GM18907 (cell line): ENCODE results near the gene LIN7B.
A peak's percentile ranks its signal among the peaks of the same experiment; 100 is the strongest.
"Not testable (repeated sequence)": the region's sequence is repeated elsewhere in the genome, so short reads cannot be mapped to it uniquely, and the experiment has no call there.

Experiments
- ATAC-seq: cut with Tn5 transposase; IDR thresholded peaks from one replicate; pipeline ENCODE4 v1.9.1; 2021; ENCODE audit warnings: mild to moderate bottlenecking, moderate library complexity; ENCODE audit not compliant: unreplicated experiment

The LIN7B gene

GRCh38 chr19:49118565-49119410 is 4.6 kb downstream of the LIN7B start, which contains the start of gene C19orf73:
Gene C19orf73, minus strand, starts transcription at chr19:49119143. Its CDS starts 121 bp downstream, at chr19:49119022.
- peak; percentile 72 for ATAC-seq

- no peak for ATAC-seq
Observed at GRCh38 chr19:49119411-49120324, 5.5 kb downstream of the LIN7B start, which contains the start of gene PPFIA3. Gene PPFIA3, plus strand, starts transcription at chr19:49119544. Its CDS starts 8,330 bp downstream, at chr19:49127874.

- ATAC-seq: no peak
Observed at GRCh38 chr19:49120325-49120683, 6.1 kb downstream of the LIN7B start.

GRCh38 chr19:49120868-49121267 is 6.7 kb downstream of the LIN7B start:
- no peak for ATAC-seq

- not testable (repeated sequence) for ATAC-seq
Observed at GRCh38 chr19:49121841-49122240, 7.7 kb downstream of the LIN7B start.

- ATAC-seq: not testable (repeated sequence)
Observed at GRCh38 chr19:49123285-49123684, 9.1 kb downstream of the LIN7B start.

GRCh38 chr19:49125025-49125731 is 11.0 kb downstream of the LIN7B start:
- ATAC-seq: no peak

GRCh38 chr19:49126575-49126974 is 12.4 kb downstream of the LIN7B start:
- no peak for ATAC-seq

- not testable (repeated sequence) for ATAC-seq
Observed at GRCh38 chr19:49127225-49127624, 13.1 kb downstream of the LIN7B start.

- ATAC-seq: peak; percentile 86
Observed at GRCh38 chr19:49127674-49128544, 13.7 kb downstream of the LIN7B start.

- no peak for ATAC-seq
Observed at GRCh38 chr19:49128545-49129237, 14.5 kb downstream of the LIN7B start.

- no peak for ATAC-seq
Observed at GRCh38 chr19:49129238-49129583, 15.0 kb downstream of the LIN7B start.

GRCh38 chr19:49130325-49130724 is 16.2 kb downstream of the LIN7B start:
- no peak for ATAC-seq

- no peak for ATAC-seq
Observed at GRCh38 chr19:49132974-49133609, 18.9 kb downstream of the LIN7B start.

- ATAC-seq: no peak
Observed at GRCh38 chr19:49133621-49134454, 19.7 kb downstream of the LIN7B start.

- no peak for ATAC-seq
Observed at GRCh38 chr19:49135686-49136085, 21.5 kb downstream of the LIN7B start.

- ATAC-seq: no peak
Observed at GRCh38 chr19:49136771-49137171, 22.6 kb downstream of the LIN7B start.

GRCh38 chr19:49140951-49141350 is 26.8 kb downstream of the LIN7B start:
- no peak for ATAC-seq
